Activated CD4-positive, alpha-beta memory T cell treated with anti-CD3 and anti-CD28 coated beads for 36 hours (primary cell): Measurements from ENCODE around the gene SRBD1. TPM values are rescaled to one million over a fixed set of nuclear protein-coding genes. Genes with fewer than 3 reads are reported as not detected.

Experiments used
- CTCF ChIA-PET: fragments of 350-600 bp; sonication (Branson Sonifier 250); formaldehyde crosslinking; loops from one replicate; lab custom pipeline; 2021; ENCODE audit warnings: antibody characterized with exemption, inconsistent platforms; lab: Charles Lee
- POLR2A ChIA-PET: fragments of 350-600 bp; sonication (Branson Sonifier 250); formaldehyde crosslinking; loops from one replicate; lab custom pipeline; 2021; ENCODE audit warnings: antibody characterized with exemption; lab: Charles Lee
- DNase-seq: peaks from one replicate; pipeline ENCODE4 v3.0.0-alpha.2; 2020
- H3K27ac Mint-ChIP-seq: one replicate; pipeline ENCODE4 v1.8.0; 2021; ENCODE audit warnings: mixed read lengths
- H3K27me3 Mint-ChIP-seq: one replicate; pipeline ENCODE4 v1.8.0; 2021; ENCODE audit warnings: mixed read lengths
- H3K36me3 Mint-ChIP-seq: one replicate; pipeline ENCODE4 v1.8.0; 2021; ENCODE audit warnings: mixed read lengths
- H3K4me1 Mint-ChIP-seq: one replicate; pipeline ENCODE4 v1.8.0; 2021; ENCODE audit warnings: low read depth, mixed read lengths
- H3K4me3 Mint-ChIP-seq: one replicate; pipeline ENCODE4 v1.8.0; 2021; ENCODE audit warnings: mild to moderate bottlenecking, mixed read lengths
- H3K9me3 Mint-ChIP-seq: one replicate; pipeline ENCODE4 v1.8.0; 2021; ENCODE audit warnings: mixed read lengths
- intact Hi-C: fragments of 100-400 bp; cut with micrococcal nuclease; formaldehyde crosslinking; loops from one replicate; pipeline ENCODE4 v1.15.1; 2023
- total RNA-seq, 2 experiments: library from RNA; stranded (reverse); gene quantifications; one replicate each; pipeline ENCODE4 v1.2.3, GENCODE V29; 2021

The SRBD1 gene
- total RNA-seq, 2 experiments from 2014 or later: 19.3 to 20.5 TPM

DNA sequence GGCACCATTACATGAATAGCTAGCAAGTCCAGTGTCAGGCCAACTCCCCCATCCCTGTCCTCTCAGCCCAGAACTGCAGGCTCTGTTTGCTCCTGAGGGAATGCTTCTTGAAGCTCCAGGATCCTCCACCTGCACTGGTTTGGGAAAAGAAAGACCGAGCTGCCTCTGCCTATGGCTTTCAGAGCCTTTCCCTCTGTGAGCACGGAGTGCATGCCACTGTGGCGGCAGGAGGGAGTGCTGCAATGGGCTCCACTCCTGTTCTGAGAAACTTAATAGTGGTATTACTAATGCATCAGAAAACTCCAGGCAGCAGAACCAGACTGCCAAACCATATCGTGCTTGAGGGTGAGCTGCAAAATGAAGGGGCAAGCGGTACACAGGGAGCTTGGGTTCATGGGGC is 271.8 kb downstream of the SRBD1 start:
- Mint-ChIP-seq H3K4me3 (no peak overlapping the region), H3K9me3 (no peaks in the 10 kb centered on the region), H3K27ac (no peak overlapping the region), H3K36me3 (no peaks in the 10 kb centered on the region), H3K4me1 (no peaks in the 10 kb centered on the region), H3K27me3 (peaks cover 2% of the 10 kb centered on the region)
- intact Hi-C loops: no loop called here
- ChIA-PET CTCF (no interaction called here), POLR2A (no interaction called here)
- DNase-seq: no peak

Other genes with a start within 250 kb of the SRBD1 start
- gene PRKCE, start 40.4 kb upstream of the SRBD1 start, total RNA-seq: 10 to 100 TPM; 12.5 to 13.6 TPM